Effector CD8-positive, alpha-beta T cell (primary cell): ENCODE results near the gene MARCHF2.
A peak's percentile ranks its signal among the peaks of the same experiment; 100 is the strongest.
"Not testable (repeated sequence)": the region's sequence is repeated elsewhere in the genome, so short reads cannot be mapped to it uniquely, and the experiment has no call there.

ENCODE experiments used
- DNase-seq: peaks from one replicate; lab custom pipeline; 2025; lab: John Stamatoyannopoulos, UW

The MARCHF2 gene

GRCh38 chr19:8410718-8411117, 2.4 kb upstream of the MARCHF2 start:
- DNase-seq: not testable (repeated sequence)

- no peak for DNase-seq
Measured at GRCh38 chr19:8413629-8413995, 507 bp downstream of the MARCHF2 start.

GRCh38 chr19:8416796-8417195, 3.7 kb downstream of the MARCHF2 start:
- no peak for DNase-seq

- DNase-seq: no peak
Measured at GRCh38 chr19:8421484-8422461, 8.7 kb downstream of the MARCHF2 start.

- no peak for DNase-seq
Measured at GRCh38 chr19:8423817-8424223, 10.7 kb downstream of the MARCHF2 start.

GRCh38 chr19:8425331-8425730, 12.2 kb downstream of the MARCHF2 start:
- not testable (repeated sequence) for DNase-seq

- no peak for DNase-seq
Measured at GRCh38 chr19:8426283-8426682, 13.2 kb downstream of the MARCHF2 start.

- DNase-seq: no peak
Measured at GRCh38 chr19:8429044-8429443, 15.9 kb downstream of the MARCHF2 start.

- DNase-seq: no peak
Measured at GRCh38 chr19:8429826-8430225, 16.7 kb downstream of the MARCHF2 start.

GRCh38 chr19:8430650-8431049, 17.5 kb downstream of the MARCHF2 start:
- no peak for DNase-seq

- DNase-seq: no peak
Measured at GRCh38 chr19:8438236-8438635, 25.1 kb downstream of the MARCHF2 start.

- DNase-seq: no peak
Measured at GRCh38 chr19:8441725-8442544, 28.8 kb downstream of the MARCHF2 start.

GRCh38 chr19:8444140-8444676, 31.1 kb downstream of the MARCHF2 start:
- DNase-seq: not testable (repeated sequence)

- peak; percentile 100 for DNase-seq
Measured at GRCh38 chr19:8444677-8445487, 31.8 kb downstream of the MARCHF2 start, which contains the start of gene HNRNPM. HNRNPM (plus strand) TSS chr19:8444975; CDS start chr19:8444999, 24 bp downstream.

GRCh38 chr19:8445488-8446001, 32.4 kb downstream of the MARCHF2 start:
- peak; percentile 35 for DNase-seq

- DNase-seq: no peak
Measured at GRCh38 chr19:8446061-8446709, 33.1 kb downstream of the MARCHF2 start.

GRCh38 chr19:8449830-8450229, 36.7 kb downstream of the MARCHF2 start:
- DNase-seq: no peak

GRCh38 chr19:8451377-8451776, 38.3 kb downstream of the MARCHF2 start:
- no peak for DNase-seq

GRCh38 chr19:8451885-8452284, 38.8 kb downstream of the MARCHF2 start:
- DNase-seq: no peak

GRCh38 chr19:8452446-8453123, 39.5 kb downstream of the MARCHF2 start:
- no peak for DNase-seq
